HG03175 (cell line): ENCODE data around the gene ADPRHL1.

Experiments used
- ATAC-seq: cut with Tn5 transposase; IDR thresholded peaks from one replicate; pipeline ENCODE4 v1.9.1; 2021; ENCODE audit warnings: mild to moderate bottlenecking, moderate library complexity; ENCODE audit not compliant: unreplicated experiment

ADPRHL1 gene

GRCh38 chr13:113354831-113355610 lies 98.3 kb downstream of the ADPRHL1 start:
- no peak for ATAC-seq

- no peak for ATAC-seq
These were observed 100.0 kb downstream of the ADPRHL1 start for GRCh38 chr13:113353254-113353653.

- ATAC-seq, result no peak
These were observed 101.7 kb downstream of the ADPRHL1 start for GRCh38 chr13:113351514-113352026.

DNA sequence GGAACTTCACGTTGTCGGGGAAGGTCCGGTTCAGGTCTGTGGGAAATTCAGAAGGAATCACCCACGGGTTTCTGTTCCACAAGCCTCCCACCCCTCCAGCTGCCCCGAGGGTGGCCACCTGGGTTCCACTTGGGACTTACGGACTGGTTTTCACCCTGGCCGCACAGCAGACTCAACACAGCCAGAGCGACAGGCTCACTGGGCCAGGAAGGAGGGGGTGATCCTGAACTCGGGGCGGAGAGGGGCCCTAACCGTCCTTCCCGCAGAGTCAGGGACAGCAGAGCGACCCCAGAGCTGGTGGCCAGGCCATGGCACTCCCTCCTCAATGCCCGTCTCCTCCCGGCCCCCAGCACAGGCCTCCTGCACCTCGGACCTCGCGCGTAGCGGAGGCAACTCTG lies 102.4 kb downstream of the ADPRHL1 start:
- ATAC-seq, result no peak

GRCh38 chr13:113350065-113350937 lies 103.0 kb downstream of the ADPRHL1 start:
- ATAC-seq, result no peak
